Fibroblast of lung (primary cell): ENCODE data around the gene CCDC93. TPM values are rescaled to one million over a fixed set of nuclear protein-coding genes. Genes with fewer than 3 reads are reported as not detected.

Experiments used
- DNase-seq, 2 donors: peaks; one replicate each; pipeline versions ENCODE4 v3.0.0 to v3.0.0-alpha.2; 2010; ENCODE audit warnings: low read depth in 2 of 2
- H2AFZ ChIP-seq: 2 replicates; pipeline ENCODE4 v1.5.1; 2012; ENCODE audit warnings: low read length, control low read depth, inconsistent platforms
- H3K27ac ChIP-seq: 2 replicates; pipeline ENCODE4 v1.5.1; 2011; ENCODE audit warnings: low read length, control low read depth; ENCODE audit not compliant: insufficient read depth
- H3K27me3 ChIP-seq: 2 replicates; pipeline ENCODE4 v1.5.1; 2011; ENCODE audit warnings: mild to moderate bottlenecking, low read length; ENCODE audit not compliant: control insufficient read depth, insufficient read depth
- H3K36me3 ChIP-seq: 2 replicates; pipeline ENCODE4 v1.5.1; 2011; ENCODE audit warnings: low read length; ENCODE audit not compliant: control insufficient read depth, insufficient read depth
- H3K4me1 ChIP-seq: 2 replicates; pipeline ENCODE4 v1.5.1; 2011; ENCODE audit warnings: low read length; ENCODE audit not compliant: control insufficient read depth, insufficient read depth; ENCODE audit errors: extremely low read depth
- H3K4me2 ChIP-seq: 2 replicates; pipeline ENCODE4 v1.5.1; 2011; ENCODE audit warnings: low read length, control low read depth; ENCODE audit not compliant: insufficient read depth; ENCODE audit errors: extremely low read depth
- H3K4me3 ChIP-seq, 4 experiments: fragments of 200-600 bp in 1 of 4; sonication (generic) in 1 of 4; replicated peaks in 1 of 4; 2 replicates each; pipeline ENCODE4 v1.5.1; 2011 to 2016; ENCODE audit warnings: low read length in 4 of 4, low read depth in 3 of 4, mild to moderate bottlenecking in 3 of 4, control low read depth in 2 of 4, inconsistent platforms in 1 of 4, mixed read lengths in 1 of 4; ENCODE audit not compliant: insufficient read depth in 1 of 4; ENCODE audit errors: control extremely low read depth in 1 of 4
- H3K79me2 ChIP-seq: 2 replicates; pipeline ENCODE4 v1.5.1; 2012; ENCODE audit warnings: mild to moderate bottlenecking, low read length, inconsistent platforms; ENCODE audit not compliant: control insufficient read depth, insufficient read depth
- H3K9ac ChIP-seq: 2 replicates; pipeline ENCODE4 v1.5.1; 2011; ENCODE audit warnings: mild to moderate bottlenecking, low read length, control low read depth; ENCODE audit not compliant: insufficient read depth
- H3K9me3 ChIP-seq: 2 replicates; pipeline ENCODE4 v1.5.1; 2012; ENCODE audit warnings: low read depth, low read length; ENCODE audit not compliant: control insufficient read depth, insufficient read depth
- H4K20me1 ChIP-seq: 2 replicates; pipeline ENCODE4 v1.5.1; 2011; ENCODE audit warnings: low read length; ENCODE audit not compliant: control insufficient read depth, insufficient read depth; ENCODE audit errors: extremely low read depth
- EZH2 ChIP-seq: IDR thresholded peaks from 2 replicates; pipeline ENCODE4 v1.5.1; 2012; ENCODE audit warnings: low read length, control low read depth, mild to moderate bottlenecking; ENCODE audit errors: missing control alignments
- polyA plus RNA-seq, 2 donors: library from polyadenylated mRNA; depleted of rRNA in 1 of 2; stranded (reverse) in 1 of 2; unstranded in 1 of 2; fragments of >200 nt; gene quantifications; 2 replicates each; pipeline ENCODE4 v1.2.1, GENCODE V29; 2011 to 2012; ENCODE audit warnings: missing spikeins in 1 of 2
- total RNA-seq: library from RNA; depleted of rRNA; stranded (reverse); fragments of >200 nt; gene quantifications from 2 replicates; pipeline ENCODE4 v1.2.1, GENCODE V29; 2014
- TF ChIP-seq, protein P1 (sequence below), 2 donors: IDR thresholded peaks in 1 of 2; conservative IDR thresholded peaks in 1 of 2; 1 replicate in 1 of 2; 2 replicates in 1 of 2; pipeline ENCODE4 v1.5.1; 2011 to 2012; ENCODE audit warnings: low read length in 2 of 2, control low read depth in 1 of 2, inconsistent platforms in 1 of 2, low read depth in 1 of 2, mild to moderate bottlenecking in 1 of 2

CCDC93 gene
- total and polyA plus RNA-seq, 2 donors (not counting 1 experiment from before 2014, with no cell fraction given) = 15.1 to 32.0 TPM

DNA sequence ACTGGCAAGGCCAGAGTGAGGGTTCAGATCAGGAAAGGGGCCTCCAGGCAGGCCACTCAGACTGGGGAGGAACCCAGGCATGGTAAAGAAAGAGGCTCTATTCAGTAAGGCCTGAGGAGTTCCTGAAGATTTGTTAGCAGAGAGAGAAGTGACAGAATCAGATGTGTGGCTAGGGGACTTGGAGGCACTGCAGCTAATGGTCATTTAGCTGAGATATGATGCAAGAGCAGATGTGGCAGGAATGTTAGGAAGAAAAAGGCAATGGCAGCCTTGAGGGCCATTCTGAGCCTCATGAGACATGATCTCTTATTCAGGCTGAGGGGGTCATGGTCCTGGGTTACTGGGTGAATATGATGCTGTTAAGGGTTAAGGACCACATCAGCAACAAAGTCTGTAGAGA lies 73.4 kb downstream of the CCDC93 start:
- DNase-seq = no peak
- H3K36me3 ChIP-seq = peaks cover 12% of the 10 kb centered on the region

DNA sequence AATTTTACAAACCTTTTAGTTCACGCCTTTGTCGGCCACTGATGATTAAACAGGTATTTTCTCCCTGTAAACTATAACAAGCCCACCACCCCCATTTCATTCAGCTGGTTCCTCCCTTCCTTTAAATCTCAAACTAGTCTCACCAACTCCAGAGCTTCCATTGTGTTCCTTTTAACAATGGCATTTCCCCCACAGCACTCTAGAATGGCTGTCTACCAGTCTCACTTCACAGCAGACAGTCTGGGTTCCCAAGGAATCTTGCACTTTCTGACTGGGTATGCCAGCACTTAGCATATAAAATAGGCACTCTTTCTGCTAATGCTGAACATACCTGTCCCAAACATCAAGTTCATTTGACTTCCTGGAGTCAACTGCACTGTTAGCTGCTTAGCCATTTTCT lies 75.3 kb downstream of the CCDC93 start:
- no peak overlapping the region for H3K9ac ChIP-seq
- H3K4me2 ChIP-seq = no peak overlapping the region
- H4K20me1 ChIP-seq = no peaks in the 10 kb centered on the region
- H3K9me3 ChIP-seq = no peaks in the 10 kb centered on the region
- H3K27ac ChIP-seq = no peak overlapping the region
- DNase-seq = no peak
- H2AFZ ChIP-seq = no peak overlapping the region
- no peaks in the 10 kb centered on the region for H3K4me1 ChIP-seq
- TF ChIP-seq, protein P1, sequence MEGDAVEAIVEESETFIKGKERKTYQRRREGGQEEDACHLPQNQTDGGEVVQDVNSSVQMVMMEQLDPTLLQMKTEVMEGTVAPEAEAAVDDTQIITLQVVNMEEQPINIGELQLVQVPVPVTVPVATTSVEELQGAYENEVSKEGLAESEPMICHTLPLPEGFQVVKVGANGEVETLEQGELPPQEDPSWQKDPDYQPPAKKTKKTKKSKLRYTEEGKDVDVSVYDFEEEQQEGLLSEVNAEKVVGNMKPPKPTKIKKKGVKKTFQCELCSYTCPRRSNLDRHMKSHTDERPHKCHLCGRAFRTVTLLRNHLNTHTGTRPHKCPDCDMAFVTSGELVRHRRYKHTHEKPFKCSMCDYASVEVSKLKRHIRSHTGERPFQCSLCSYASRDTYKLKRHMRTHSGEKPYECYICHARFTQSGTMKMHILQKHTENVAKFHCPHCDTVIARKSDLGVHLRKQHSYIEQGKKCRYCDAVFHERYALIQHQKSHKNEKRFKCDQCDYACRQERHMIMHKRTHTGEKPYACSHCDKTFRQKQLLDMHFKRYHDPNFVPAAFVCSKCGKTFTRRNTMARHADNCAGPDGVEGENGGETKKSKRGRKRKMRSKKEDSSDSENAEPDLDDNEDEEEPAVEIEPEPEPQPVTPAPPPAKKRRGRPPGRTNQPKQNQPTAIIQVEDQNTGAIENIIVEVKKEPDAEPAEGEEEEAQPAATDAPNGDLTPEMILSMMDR (conservative IDR thresholded peaks at IDR 0.05 in 1 of 2, IDR thresholded peaks at IDR 0.05 in 1 of 2; ENCODE audit: low read depth in 1 of 2, low read length in 2 of 2) = no peak
- no peak for TF ChIP-seq EZH2
- peaks cover 13% of the 10 kb centered on the region for H3K36me3 ChIP-seq
- H3K27me3 ChIP-seq = no peaks in the 10 kb centered on the region
- H3K79me2 ChIP-seq = no peaks in the 10 kb centered on the region
- no peak overlapping the region for H3K4me3 ChIP-seq

More for the DNA sequence above, 73.4 kb downstream of the CCDC93 start:
- Histone ChIP-seq H3K27ac (no peak overlapping the region), H2AFZ (no peak overlapping the region), H4K20me1 (no peaks in the 10 kb centered on the region), H3K4me3 (no peak overlapping the region), H3K9me3 (no peaks in the 10 kb centered on the region), H3K27me3 (no peaks in the 10 kb centered on the region), H3K4me1 (no peaks in the 10 kb centered on the region), H3K9ac (no peak overlapping the region), H3K4me2 (no peak overlapping the region), H3K79me2 (no peaks in the 10 kb centered on the region)
- TF ChIP-seq, protein P1 (conservative IDR thresholded peaks at IDR 0.05 in 1 of 2, IDR thresholded peaks at IDR 0.05 in 1 of 2; ENCODE audit: low read depth in 1 of 2, low read length in 2 of 2) = no peak
- no peak for TF ChIP-seq EZH2

DNA sequence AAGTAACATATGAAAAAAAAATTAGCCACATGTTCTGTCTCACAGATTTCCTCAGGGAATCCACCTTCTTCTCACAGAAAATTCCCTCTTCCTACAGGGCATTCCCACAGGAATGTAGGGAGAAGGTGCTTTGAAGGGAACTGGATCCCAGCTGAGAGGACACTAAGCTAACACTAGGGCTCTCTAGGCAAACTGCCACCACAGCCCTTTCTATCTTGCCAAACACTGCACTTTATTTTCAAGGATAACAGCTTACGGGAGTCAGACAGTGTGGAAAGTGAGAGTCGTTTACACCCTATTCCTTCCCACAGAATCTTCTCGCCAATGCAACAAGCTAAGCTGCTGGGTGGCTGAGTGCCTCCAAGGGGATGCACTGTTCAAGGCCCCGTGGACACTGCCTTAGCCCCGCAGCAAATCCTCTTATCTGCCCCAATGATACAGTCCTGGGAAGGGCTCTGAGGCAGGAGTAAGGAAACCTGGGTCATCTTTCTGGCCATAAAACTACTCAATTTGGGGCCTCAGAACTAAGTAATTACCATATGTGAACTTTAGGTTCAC lies 76.9 kb downstream of the CCDC93 start:
- peaks cover 15% of the 10 kb centered on the region for H3K36me3 ChIP-seq
- H3K27ac ChIP-seq = no peak overlapping the region
- no peak overlapping the region for H2AFZ ChIP-seq
- H3K9ac ChIP-seq = no peak overlapping the region
- TF ChIP-seq, protein P1 (conservative IDR thresholded peaks at IDR 0.05 in 1 of 2, IDR thresholded peaks at IDR 0.05 in 1 of 2; ENCODE audit: low read depth in 1 of 2, low read length in 2 of 2) = no peak
- TF ChIP-seq EZH2 = no peak
- no peaks in the 10 kb centered on the region for H3K9me3 ChIP-seq
- no peaks in the 10 kb centered on the region for H4K20me1 ChIP-seq
- DNase-seq = no peak
- no peak overlapping the region for H3K4me3 ChIP-seq
- no peaks in the 10 kb centered on the region for H3K4me1 ChIP-seq
- no peaks in the 10 kb centered on the region for H3K79me2 ChIP-seq
- H3K27me3 ChIP-seq = no peaks in the 10 kb centered on the region
- H3K4me2 ChIP-seq = no peak overlapping the region
